Activated CD4-positive, CD25-positive, alpha-beta regulatory T cell treated with anti-CD3 and anti-CD28 coated beads, Interleukin-2, amount 50 U/mL, for 16 hours (primary cell): ENCODE data around the gene BCKDHB.
"Not testable (repeated sequence)": the region's sequence is repeated elsewhere in the genome, so short reads cannot be mapped to it uniquely, and the experiment has no call there.

ENCODE experiments used
- DNase-seq: peaks from one replicate; pipeline ENCODE4 v3.0.0-alpha.2; 2020; ENCODE audit warnings: low read depth, low spot score

The BCKDHB gene

DNA sequence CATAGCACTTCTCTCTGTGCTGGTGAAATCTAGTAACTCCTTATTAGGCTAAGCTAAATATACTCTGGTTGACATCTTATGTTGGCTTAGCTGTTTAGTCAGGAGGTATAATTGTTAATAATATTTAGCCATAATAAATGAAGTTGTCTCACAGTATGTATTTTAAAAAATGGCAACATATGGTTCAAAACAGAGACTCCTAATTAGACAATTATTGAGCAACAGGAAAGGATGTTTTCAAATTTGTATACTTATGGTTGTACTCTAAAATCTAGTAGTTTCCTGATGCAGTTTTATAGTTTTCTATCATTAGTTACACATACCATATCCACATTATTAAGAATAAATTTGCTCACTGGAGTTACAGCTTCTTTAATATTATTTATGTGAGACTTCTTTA lies 150.2 kb downstream of the BCKDHB start:
- no peak for DNase-seq

DNA sequence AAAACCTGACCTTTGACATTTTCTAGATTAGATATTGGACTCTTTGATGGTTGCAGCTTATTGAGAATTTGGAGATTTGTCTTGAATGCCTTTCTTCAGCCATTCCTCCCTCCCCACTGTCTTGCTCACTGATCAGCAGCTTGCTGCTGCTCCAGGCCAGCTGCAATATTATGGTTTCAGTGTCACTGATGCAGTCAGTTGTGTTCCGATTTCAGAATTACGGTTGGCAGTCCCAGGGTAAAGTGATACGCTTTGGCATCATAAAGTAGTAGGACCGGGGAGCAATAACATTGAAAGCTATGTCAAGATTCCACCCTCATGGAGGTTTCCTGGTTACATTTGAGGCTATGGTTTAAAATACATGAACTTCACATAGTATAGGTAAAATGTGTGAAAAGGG lies 152.6 kb downstream of the BCKDHB start:
- no peak for DNase-seq

DNA sequence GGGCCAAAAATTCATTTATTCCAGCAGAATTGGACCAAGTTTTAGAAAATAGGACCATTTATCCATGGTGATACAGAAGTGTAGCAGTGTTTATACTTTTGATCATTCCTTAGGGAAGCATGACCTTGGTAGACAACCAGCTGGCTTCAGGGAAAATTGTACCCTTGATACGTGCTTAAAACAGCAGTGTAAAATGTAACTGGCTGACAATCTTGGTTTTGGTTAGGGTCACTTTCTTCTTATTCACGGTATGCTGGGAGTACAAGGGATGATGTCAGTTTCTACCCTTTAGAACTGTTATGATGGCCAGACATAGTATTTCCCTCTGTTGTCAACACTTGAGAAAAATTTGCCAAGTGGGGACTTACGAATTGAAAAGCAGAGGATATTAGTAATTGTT lies 157.1 kb downstream of the BCKDHB start:
- no peak for DNase-seq

DNA sequence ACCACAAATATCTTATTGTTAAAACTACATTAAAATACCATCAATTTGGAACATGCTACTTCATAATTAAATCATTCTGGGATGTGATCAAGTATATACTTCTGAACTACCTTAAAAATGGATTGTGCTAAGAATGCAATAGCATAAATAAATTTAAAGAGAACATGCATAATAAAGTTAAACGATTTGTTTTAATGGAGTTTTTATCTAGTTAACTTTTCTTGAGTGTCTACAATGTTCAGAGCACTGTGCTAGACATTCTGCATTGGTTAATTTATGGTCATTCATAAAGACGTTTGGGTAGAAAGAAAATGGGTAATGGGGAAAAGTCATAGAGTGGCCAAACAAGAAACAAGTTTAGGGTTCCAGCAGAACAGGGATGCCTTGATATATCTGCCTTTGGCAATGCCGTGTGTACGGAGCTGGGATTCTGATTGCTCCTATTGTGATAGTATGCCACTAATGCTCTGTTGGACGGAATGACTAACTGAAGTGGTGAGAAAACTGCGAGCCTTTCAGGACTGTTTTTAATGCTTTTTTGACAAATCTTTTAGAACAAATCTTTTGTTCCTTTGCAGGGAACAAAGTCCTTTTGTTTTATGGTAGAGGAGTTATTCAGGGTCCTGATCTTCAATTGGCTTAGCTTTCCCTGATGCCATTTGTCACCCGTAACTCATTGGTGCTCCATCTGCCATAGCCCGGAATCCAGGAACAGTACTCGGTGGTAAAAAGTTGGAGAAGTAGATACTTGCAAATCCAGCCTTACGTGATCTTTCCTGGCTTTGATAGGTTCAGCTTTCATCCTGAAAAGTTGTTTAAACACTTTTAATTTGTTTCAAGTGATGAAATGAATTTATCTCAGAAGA lies 162.6 kb downstream of the BCKDHB start:
- DNase-seq = no peak

DNA sequence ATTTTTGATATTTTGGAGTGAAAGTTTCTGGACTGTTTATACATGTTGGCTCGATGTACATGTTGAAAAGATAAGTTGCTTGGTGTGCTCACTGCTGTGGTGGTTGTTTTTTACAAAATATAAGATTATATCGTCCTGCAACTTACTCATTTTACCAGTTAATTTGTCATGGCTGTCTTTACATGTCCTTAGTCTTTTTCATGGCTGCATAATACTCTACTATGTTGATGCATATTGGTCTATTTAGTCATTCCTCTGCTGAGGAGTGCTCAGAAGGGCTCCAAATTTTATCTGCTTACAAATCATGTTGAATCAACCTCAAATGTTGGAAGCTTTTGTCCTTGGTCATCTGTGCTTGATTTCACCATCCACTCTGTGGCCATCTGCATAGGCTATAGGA lies 164.6 kb downstream of the BCKDHB start:
- no peak for DNase-seq

DNA sequence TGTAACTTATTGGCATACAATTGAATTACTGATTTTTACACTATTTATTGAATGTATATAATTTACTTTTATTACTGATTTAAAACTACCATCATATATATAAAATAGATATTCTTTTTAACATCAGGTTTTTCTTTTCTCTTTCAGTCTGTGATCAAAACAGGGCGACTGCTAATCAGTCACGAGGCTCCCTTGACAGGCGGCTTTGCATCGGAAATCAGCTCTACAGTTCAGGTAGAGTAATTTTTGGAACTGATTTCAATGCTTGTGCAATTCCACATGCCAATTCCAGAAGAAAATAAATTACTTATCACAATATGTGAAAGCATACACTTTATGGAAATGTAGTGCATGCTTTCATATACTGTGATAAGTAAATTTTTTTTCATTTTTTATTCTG lies 166.5 kb downstream of the BCKDHB start:
- no peak for DNase-seq

DNA sequence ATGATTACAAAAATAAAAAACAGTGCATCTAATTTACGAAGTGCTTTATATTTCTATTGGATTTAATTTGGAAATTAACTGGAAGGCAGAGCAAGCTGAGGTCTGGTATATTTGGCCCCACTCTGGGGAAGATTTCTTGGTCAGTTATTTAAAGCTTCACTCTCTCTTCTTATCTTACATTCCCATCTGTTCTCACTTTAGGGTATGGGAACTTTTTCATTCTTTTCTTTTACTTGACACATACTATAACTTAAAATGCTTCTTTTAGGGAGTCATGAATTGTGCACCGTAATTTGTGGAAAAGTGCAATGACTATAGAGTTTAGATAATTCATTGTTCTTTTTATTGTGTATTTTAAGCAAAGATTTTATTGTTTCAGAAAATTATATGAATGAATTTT lies 170.4 kb downstream of the BCKDHB start:
- DNase-seq = no peak

DNA sequence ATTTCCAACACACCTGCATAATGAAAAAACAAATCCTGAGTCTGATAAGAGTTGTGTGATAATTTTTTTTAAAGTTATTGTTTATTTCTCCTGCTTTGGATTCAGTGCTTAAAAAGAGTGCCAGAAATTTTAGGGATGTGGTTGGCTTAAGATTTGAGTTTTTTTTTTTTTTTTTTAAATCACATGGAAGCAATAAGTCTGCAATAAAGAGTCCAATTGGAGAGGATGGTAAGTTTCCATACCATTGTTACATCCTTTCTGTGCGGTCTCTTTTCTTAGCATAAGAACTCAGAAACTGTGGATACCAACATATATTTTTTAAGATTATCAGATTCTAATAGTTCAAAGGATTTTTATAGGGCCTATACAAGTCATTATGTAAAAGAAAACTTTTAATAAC lies 171.0 kb downstream of the BCKDHB start:
- no peak for DNase-seq

DNA sequence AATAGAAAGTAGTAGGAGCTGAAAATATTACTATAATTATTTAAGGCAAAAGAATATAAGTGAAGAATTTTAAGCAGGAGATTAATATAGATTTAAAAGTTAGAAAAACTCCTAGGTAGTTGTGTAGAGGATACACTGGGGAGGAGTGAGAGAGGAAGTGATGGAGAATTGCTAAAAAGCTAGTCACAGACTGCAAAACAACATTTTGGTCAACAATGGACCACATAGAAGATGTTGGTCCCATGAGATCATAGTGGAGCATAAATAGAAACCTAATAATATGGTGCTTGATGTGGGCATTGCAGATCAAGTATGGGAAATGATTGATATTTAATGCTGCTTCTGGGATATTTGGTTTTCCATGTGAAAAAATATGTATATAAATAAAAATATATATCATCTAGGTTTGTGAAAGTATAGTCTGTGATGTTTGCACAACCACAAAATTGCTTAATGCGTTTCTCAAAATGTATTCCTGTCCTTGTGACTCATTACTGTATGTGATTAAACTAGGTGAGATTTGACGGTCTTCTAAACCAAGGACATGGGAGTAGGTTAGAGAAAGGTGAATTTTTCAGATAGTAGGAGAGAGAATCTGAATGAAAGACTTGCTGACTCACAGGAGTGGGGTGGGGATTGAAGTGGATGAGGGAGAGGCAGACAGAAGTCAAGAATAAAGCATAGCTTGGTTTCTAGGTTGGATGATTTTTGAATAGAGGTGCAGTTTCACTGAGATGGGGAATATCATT lies 174.0 kb downstream of the BCKDHB start:
- DNase-seq = no peak

DNA sequence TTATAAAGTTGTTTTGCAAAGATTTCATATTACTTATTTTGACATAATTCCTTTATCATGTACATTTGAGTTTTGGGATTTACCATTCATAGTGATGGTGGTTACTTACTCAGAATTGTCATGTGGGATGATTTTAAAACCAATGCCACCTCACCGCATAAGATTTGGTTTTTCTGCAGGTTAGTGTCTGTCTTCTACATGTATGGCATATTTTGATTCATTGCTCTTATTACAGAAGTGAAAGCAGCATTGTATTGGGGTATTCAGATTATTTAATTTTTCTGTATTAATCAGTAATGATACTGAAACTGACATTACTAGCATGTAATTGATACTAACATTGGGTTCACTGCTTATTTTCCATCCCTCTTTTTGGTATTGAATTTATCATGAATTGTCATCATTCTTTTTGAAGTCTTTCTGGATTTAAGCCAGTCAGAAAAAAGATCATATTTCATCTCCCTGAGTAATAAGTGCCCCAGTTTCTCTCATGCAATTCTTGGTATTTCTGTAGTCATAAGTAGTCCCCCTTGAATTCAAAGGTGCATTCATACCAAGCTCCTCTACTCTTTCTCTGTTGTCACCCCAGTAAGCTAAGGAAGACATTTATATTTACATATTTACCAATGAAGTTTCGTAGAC lies 176.6 kb downstream of the BCKDHB start:
- no peak for DNase-seq

DNA sequence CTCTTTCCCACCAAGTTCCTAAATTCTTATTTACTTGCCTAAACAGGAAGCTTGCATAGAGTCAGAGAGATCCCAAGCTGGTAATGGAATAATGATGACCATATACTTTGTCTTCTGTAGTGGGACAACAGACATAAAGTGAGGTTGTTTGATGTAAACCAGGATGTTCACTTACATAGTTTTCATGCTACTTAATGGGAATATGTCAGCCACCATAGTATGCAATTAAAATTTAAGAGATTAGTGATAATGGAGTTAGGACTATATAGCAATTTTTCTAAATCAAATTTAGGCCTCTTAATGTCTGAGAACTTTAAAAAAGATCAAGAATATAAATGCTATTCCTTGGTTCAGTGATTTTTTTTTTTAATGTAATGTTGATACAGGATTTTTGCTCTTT lies 180.6 kb downstream of the BCKDHB start:
- no peak for DNase-seq

DNA sequence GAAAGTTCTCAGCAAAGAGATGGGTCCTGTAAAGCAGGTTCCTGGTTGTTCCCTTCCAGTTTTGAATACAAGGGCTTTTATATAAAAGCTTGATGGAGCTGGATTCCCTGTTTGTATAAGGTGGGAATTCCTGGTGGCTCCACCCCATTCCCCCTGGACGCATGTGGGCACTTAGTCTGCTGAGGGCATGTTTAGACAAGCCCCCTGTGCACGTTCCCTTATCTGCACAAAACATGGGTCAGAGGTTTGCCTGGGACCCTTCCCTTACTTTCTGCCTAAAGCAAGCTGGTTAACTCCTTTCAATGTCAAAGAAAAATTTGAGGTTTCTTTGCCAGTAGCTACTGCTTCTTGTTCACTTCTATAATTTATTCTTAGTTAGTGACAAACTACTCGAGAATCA lies 181.1 kb downstream of the BCKDHB start:
- no peak for DNase-seq

DNA sequence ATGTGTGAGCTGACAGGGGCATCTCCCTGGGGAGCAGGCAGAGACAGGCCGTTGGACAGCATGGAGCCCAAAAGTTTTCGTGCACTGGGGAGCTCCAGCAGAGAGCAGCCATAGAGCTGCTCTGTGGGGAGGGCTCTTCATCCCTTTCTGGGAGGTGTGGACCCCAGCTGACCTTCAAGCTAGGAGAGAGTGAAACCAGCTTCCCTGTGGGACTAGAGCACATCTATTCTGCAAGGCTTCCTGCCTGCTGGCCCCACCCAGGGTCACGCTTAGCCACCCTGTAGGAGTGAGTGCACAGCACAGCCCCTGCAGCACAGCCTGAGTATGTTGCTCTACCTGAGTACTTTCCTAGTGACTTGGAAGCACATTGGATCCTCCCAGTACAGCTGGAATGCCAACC lies 183.3 kb downstream of the BCKDHB start:
- DNase-seq = no peak

DNA sequence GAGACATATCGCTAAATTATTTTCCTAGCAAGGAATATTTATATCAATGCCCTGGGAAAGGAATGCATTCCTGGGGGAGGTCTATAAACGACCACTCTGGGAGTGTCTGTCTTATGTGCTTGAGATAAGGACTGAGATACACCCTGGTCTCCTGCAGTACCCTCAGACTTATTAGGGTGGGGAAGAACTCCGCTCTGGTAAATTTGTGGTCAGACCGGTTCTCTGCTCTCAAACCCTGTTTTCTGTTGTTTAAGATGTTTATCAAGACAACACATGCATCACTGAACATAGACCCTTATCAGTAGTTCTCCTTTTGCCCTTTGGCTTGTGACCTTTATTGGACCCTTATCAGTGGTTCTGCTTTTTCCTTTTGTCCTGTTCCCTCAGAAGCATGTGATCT lies 188.1 kb downstream of the BCKDHB start:
- DNase-seq = not testable (repeated sequence)

DNA sequence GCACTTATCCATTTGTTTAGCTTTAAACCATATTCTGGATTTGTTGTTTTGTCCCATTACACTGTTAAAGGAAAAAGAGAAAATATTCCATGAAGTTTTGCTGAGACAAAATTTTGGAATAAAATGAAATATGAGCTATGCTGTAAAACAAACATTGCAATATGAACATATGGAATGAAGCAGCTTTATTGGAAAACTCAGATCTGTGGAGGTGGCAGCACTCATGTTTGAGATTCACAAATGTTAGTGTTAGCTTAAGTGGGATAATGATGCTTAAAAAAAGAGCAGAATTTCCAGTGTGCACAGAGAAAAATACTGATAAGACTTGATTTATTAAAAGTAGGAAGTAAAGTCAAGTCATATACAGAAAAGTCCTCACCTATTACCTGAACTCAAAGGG lies 196.2 kb downstream of the BCKDHB start:
- no peak for DNase-seq

DNA sequence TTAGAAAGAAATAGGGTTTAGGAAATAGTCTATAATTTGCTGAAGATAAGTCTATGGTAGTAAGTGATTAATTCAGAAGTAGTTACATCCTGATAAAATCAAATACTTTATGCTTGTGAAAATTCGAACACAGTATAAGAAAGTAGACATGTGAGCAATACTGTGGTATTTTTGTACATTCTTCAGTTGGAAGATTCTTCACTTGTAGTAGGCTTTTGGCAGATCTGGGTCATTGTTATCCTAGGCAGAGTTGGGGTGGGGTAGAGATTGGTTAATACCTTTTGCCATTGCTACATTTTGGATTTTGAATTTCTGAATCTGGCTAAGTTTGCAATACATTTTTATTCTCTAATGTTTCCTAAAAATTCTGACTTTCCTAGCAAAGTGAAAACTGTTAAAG lies 197.5 kb downstream of the BCKDHB start:
- no peak for DNase-seq

DNA sequence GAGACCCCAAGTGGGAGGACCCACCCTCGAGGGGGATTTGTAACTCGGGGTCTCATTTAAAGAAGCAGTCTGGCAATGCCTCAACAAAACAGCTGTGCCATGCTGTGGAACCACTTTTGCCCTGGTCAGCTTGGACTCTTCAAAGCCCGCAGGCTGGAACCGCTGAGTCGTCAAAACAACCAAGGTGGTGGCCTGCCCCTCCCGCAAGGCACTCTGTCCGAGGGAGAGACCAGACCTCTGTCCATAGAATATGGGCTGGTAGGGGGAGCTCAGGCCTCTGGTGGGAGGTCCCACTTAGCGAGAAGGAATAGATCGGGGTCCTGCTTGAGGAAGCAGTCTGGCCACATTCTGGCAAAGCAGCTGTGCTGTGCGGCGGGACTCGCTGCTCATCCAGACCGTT lies 208.1 kb downstream of the BCKDHB start:
- DNase-seq = no peak

DNA sequence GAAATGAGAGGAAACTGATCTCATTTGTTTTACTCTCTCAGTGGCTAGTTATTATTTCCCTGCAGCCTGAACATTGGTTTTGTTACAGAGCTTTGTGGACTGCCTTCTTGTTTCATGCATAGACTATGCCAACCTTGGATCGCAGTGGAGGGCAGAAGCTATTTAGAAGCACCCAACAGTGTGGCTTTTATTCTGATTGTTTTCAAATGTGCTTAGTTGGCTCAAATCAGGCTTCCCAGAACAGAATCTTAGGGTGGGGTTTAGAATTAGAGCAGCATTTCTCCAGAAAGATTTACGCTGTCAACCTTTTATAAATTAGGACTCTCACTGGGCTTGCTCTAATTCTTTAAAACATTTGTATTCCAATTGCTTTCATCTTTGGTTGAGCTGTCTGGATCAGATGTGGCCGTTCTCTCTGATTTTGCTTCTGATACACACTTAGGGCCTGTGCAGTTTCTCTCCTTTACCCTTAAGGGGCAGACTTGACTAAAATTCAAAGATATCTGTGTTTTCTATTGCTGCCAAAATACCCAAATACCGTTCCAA lies 210.3 kb downstream of the BCKDHB start:
- DNase-seq = no peak

DNA sequence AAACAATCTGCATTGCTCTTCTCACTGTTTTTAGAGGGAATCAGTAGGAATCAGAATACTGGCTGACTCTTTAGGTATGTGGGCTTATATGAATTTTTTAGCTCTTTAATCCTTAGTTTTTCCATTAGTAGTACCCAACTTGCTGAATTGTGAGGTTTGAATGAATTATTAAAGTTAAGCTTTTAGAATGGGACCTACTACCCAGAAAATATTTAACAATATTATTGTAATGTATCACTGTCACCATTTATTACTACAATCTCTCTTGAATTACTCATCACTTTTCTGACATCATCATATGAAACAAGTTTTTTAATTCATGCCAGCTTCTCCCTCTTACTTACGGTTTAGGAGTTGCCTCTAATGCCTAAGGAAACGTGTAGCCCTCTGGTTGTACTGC lies 212.7 kb downstream of the BCKDHB start:
- DNase-seq = no peak

DNA sequence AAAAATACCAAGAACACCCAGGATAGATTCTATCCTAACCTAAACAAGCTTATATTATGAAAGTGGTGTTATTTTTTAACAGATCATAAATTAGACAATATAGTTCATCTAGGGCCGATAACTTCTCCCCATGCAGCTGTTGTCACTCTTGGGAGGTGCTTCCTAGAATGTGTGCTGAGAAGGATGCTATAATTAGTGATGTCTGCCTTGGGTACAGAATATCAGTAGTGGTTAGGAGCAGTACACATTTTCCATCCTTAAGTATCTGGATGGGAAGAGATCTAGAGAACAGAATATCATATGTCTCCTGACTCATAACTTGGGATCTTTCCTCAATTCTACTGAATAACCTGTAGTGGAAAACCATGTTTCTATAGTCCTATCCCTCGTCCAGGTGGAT lies 214.5 kb downstream of the BCKDHB start:
- DNase-seq = no peak

DNA sequence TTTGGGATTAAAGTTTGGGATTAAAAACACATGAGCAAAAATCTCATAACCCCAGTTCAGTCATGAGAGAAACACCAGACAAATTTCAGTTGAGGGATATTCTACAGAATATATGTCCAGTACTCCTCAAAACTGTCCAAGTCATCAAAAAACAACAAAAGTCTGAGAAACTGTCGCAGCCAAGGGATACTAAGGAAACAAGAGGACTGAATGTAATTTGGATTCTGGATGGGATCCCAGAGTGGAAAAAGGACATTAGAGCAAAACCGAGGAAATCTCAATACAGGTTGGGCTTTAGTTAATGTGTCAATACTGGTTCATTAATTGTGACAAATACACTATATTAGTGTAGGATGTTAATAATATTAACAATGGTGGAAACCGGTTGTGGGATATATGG lies 219.3 kb downstream of the BCKDHB start:
- DNase-seq = no peak

DNA sequence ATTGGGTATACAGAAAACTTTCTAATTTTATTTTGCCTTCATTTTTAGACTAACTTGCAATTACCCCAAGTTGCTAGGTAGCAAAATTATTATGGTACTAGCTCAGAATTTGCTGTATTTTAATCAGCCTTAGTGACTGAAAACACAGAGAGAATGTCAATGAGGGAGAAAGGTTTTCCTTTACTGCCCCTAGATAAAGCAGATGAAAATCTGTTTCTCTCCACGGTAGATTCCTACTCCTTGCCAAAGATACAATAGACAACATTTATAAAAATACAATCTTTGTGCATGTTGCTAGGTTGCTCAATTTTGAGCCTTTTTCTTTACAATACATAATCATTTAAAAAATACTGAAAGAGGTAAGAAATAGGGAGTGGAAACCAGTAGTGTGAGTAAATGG lies 222.2 kb downstream of the BCKDHB start:
- DNase-seq = no peak
